ENCODE measurements around the gene FADS6.
"Not testable (repeated sequence)": the region's sequence is repeated elsewhere in the genome, so short reads cannot be mapped to it uniquely, and the experiment has no call there.

The FADS6 gene

DNA sequence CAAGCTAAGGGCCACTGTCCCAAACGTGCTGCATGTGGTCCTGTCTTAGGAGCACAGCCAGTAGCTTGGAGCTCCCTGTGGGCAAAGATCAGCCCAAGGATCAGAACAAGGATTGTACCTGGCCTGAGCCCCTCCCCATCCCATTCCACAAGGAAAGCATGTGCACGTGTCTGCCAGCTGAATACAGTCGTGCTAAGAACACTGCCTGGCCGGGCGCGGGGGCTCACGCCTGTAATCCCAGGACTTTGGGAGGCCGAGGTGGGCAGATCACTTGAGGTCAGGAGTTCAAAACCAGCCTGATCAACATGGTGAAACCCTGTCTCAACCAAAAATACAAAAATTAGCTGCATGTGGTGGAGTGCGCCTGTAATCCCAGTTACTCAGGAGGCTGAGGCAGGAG, 23.4 kb downstream of the FADS6 start:
- not testable (repeated sequence) for DNase-seq (ENCODE audit: low read depth in 2 of 3, low spot score in 1 of 3)

DNA sequence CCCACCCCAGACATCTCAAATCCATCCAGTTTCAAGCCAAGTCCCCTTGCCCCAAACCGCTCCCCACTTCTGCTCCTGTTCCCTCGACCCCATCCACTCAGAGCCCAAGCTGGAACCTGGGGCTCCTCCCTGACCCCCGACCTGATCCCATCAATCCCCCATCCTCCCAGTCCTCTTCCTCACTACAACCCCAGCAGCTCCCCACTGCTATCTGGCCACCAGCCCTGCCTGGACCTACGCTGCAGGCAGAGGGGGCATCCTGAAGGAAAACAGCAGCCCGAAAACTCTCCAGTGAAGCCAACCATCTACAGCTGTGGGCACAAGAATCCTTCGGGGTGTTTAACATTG, 24.6 kb downstream of the FADS6 start:
- no peak for DNase-seq (ENCODE audit: low read depth in 2 of 3, low spot score in 1 of 3)

GRCh38 chr17:74868251-74868907, 25.1 kb downstream of the FADS6 start:
- no peak for DNase-seq (ENCODE audit: low read depth in 2 of 3, low spot score in 1 of 3)

GRCh38 chr17:74866198-74866835, 27.1 kb downstream of the FADS6 start:
- DNase-seq (ENCODE audit: low read depth in 2 of 3, low spot score in 1 of 3) = no peak

DNA sequence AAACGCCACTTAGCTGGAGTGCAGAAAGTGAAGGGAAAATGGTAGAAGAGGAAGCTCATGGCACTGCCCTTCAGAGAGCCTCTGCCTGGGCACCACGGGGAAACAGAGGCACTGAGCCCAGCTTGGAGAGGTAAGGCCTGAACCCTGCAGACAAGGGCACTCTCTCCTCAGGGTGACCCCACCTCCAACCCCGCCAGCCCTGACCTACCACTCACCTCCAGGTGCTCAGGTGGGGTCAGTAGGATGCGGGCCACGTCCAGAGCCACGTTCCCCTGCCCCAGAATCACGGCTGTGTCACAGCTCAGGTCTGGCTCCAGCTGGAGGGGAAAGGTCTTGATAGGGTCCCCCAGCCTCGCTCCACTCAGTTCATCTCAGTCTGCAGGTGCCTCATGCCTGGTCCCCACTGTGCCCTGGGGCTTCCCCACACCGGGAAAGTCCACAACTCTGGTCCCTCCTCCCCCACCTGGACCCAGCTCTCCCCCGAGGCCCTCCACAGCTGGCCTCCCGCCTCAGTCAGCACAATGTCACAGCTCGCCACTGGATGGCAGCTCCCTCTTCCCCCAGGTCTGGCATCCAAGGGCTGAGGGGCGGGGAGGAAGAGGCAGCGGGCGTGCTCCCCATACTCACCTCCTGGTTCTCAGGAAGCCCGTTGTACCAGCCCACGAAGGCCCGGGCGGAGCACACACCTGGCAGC, 27.8 kb downstream of the FADS6 start:
- no peak for DNase-seq (ENCODE audit: low read depth in 2 of 3, low spot score in 1 of 3)

DNA sequence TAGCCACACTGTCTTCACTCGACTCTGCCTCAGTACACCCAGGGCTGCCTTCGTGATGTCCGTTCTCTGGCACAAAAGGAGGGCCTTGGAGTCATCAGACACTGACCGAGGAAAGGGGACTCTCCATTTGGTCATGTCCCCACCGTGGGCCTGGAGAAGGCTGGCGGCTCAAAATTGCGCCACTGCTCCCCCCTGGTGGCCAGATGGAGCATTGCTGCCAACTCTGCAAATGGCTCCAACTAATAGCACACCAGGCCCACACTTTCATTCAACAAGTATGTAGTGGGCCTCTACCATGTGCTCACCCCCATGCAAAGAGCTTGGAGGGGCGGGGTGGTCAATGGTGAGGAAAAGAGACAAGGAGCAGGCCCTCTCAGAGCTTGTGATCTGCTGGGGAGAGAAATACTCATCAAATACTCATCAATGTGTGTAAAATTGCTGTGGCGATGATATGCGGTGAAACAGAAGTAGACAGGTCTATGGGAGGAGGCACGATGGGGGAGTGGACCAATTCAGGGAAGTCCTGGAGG, 28.5 kb downstream of the FADS6 start:
- DNase-seq (ENCODE audit: low read depth in 2 of 3, low spot score in 1 of 3) = peak; percentile 42 to 73 (median 57)

DNA sequence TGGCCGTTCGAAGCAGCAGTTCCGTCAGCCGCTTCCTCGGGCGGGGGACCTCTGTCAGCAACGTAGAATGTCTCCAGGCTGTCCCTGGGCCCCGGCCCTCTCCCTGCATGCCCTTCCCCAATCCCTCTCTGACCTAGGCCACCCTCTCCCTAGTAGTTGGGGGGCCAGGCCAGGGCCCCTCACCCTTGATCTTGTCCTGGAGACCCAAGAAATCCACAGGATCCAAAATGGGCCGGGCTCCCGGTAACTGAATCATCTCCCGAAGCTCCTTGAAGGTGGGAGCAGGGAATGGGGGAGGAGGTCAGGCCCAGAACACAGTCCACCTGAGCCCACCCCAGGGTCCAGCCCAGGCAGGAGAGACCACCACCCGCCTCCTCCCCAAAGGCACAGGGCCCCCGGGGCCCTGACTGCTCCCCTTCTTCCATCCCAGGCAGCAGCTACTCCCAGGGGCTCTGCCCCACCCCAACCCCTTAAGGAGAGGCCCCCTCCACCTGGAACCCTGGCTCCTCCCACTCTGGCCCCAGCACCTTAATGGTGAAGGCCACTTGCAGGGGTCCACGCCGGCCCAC, 29.1 kb downstream of the FADS6 start:
- no peak for DNase-seq (ENCODE audit: low read depth in 2 of 3, low spot score in 1 of 3)

DNA sequence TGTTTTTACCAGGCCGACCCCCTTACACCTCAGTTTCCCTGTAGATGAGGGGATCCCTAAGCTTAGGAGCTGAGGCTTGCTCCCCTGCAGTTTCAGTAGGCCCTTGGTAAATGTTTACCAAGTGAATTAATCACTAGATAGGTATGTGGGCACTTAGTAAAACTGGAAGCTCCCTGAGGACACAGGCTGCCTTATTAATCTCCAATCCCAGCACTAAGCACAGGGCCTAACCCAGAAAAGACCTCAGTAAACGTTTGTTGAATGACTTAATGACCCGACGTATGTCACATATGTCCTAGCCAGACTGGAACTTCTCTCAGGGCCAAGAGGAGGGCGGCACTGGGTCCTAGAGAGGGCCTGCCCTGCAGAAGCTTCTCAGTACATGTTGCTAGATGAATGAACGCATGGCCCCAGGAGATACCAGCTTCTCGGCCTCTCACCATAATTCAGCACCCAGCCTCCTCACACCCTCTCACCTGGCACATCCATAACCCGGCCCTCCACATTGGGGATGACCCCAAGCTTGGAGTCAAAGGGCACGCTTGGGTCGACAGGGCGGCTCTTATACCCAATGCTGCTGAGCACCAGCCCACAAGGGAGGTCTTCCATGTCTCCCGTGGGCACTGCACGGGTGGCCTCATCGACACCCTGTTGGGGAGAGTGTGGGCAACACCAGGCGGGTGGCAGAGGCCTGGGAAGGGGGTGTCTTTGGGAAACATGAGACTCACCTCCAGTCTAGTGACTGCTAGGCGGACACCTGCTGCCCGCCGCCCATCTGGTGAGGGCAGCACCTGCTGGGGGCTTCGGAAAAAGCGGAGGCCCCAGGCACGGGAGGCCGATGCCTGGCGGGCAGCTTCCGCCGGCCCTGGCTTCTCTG, 29.8 kb downstream of the FADS6 start:
- no peak for DNase-seq (ENCODE audit: low read depth in 2 of 3, low spot score in 1 of 3)

DNA sequence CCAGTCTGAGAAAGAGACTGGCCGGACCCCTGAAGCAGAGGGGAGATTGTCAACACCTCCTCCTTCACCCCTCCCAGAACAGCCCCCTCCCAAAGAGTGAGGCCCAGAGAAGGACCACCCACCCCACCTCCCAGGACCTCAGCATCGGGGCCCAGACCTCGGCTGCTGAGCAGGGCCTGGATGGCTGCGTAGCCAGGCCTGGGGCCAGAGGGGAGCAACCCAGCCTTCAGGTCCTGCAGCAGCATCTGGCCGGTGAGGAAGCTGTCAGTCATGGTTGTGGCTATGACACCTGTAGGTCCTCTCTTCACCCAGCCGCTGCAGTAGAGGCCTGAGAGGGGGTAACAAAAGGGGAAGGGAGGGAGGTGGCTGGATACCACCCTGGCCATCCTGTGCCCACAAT, 30.5 kb downstream of the FADS6 start:
- no peak for DNase-seq (ENCODE audit: low read depth in 2 of 3, low spot score in 1 of 3)

GRCh38 chr17:74862108-74862901, 31.1 kb downstream of the FADS6 start:
- peak; percentile 54 to 64 (median 57) for DNase-seq (ENCODE audit: low read depth in 2 of 3, low spot score in 1 of 3)

DNA sequence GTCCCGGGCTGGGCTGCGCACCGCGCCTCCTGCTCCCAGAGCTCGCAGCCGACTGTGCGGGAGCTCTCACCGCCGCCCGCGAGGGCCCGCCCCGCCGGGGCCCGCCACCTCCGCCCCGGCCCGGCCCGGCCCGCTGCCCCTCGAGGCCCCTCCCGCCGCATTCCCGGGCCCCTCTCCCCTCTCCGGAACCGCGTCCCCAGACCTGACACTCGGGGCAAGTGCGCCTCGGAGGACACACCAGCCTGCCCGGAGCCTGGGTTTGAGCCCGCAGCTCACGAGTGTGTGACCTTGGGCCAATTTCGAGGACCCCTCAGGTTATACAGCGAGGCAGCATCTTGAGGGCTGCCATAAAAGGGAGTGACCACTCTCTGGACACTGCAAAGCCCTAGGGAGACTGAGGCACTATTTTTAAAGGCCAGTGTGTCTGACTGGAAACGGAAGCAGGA, 31.7 kb downstream of the FADS6 start:
- no peak for DNase-seq (ENCODE audit: low read depth in 2 of 3, low spot score in 1 of 3)

- DNase-seq (ENCODE audit: low read depth in 2 of 3, low spot score in 1 of 3) = no peak
These were observed 32.4 kb downstream of the FADS6 start for GRCh38 chr17:74860872-74861661.

DNA sequence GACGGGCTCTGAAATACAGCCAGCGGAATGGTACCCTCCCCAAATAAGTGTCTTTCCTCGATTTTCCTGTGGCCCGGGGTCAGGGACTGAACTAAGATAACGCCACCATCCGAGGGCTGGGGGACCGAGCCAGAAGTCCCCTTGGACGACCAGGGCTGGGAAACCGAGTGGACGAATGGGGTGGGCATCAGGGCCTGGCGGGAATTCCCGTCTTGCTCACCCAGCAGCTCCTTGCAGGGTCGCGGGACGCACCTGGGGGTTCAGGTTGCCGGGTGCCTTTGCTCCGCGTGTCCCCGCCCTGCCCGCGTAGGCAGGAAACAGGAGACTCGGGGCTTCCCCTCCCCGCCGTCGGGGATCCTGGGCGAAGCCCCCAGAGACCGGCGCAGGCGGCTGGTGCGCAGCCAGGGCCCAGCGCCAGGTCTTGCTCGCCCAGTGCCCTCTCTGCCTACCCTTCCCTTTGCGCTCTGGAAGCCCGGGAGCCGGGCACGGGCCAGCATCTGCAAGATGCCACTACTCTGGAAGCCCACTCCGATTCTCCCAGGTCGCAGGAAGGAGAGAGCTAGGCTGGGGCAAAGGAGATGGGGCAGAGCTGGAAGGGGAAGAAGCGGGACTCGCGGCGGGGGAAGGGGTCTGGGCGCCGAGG, 33.1 kb downstream of the FADS6 start:
- DNase-seq (ENCODE audit: low read depth in 2 of 3, low spot score in 1 of 3) = no peak

DNA sequence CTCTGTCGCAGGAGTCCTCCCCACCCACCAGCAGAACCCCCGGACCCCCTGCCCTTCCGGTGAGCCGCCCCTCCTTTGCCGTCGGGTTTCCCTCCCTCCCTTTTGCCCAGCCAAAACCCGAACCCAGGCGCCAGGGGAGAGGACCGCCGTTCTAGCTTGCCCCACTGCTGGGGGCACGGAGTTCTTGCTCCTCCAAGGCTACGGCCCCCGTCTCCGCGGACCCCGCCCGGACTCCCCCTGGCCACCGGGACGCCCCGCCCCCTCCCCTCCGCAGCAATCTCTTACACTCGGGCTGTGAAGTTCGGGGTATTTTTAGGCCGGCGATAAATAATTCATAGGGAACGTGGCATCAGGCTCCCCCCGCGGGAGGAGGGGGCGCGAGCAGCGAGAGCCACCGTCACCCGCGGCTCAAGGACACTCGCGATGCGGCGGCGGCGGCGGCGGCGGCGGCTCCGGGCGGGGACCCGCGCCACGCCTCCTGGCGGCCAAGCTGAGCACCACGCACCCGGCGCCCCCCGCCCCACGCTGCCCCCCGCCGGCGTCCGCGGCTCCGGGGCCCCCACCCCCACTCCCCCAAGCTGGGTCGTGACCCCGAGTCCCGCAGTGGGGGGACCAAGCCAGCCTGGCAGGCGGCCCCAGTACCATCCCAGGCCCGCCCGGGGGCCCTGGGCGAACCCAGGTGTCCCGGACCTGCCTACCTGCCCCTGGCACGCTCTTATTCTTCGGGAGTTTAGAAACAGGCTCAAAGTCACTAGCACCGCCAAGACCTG, 33.8 kb downstream of the FADS6 start, which contains the start of gene GRIN2C:
Gene GRIN2C, minus strand, starts transcription at position 427 of the 770 bp plus-strand sequence. CDS start 4,793 bp downstream, outside the sequence.
- no peak for DNase-seq (ENCODE audit: low read depth in 2 of 3, low spot score in 1 of 3)

DNA sequence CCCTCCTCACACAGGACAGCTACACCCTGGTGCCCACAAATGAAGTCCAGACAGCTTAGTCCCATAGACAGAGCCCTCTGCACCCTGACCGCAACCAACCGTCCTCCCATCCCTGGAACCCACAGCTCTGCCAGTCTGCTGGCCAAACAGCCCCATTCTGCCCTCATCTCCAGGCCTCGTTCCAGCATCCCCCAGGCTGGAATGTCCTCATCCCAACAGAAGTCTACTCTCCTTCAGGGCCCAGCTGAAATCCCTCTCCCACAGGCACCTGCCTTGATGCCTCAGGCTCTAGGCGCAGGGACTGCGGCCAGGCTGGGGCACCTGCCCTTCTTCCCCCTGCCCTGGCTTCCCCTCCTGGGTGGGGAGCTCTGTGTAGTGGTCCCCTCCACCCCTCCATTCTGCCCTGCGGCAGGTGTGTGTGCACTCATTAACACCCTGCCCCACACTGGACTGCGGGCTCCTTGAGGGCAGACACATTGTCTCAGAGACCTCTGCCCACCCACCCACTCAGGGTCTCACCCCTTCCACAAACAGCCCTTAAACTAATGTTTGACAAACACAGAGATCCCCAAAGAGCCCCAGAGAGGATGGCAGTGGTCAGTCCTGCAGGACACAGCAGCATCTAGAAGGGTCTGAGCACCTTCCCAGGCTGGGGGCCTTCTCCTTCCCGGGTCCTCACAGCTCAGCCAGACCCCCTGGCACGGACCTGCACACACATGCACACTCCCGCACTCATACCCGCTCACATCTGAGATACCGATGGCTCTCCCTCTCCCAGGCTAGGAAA, 34.6 kb downstream of the FADS6 start:
- DNase-seq (ENCODE audit: low read depth in 2 of 3, low spot score in 1 of 3) = no peak

- no peak for DNase-seq (ENCODE audit: low read depth in 2 of 3, low spot score in 1 of 3)
These were observed 36.2 kb downstream of the FADS6 start for GRCh38 chr17:74857191-74857590.

- DNase-seq (ENCODE audit: low read depth in 2 of 3, low spot score in 1 of 3) = no peak
These were observed 37.3 kb downstream of the FADS6 start for GRCh38 chr17:74856112-74856511.
